ENCODE measurements around the gene SPATA32. TPM values are rescaled to one million over a fixed set of nuclear protein-coding genes. Genes with fewer than 3 reads are reported as not detected.
A peak's percentile ranks its signal among the peaks of the same experiment; 100 is the strongest.
"Not testable (repeated sequence)": the region's sequence is repeated elsewhere in the genome, so short reads cannot be mapped to it uniquely, and the experiment has no call there.

The SPATA32 gene
- total RNA-seq, 1 experiment from 2014 or later: 0.81 TPM

DNA sequence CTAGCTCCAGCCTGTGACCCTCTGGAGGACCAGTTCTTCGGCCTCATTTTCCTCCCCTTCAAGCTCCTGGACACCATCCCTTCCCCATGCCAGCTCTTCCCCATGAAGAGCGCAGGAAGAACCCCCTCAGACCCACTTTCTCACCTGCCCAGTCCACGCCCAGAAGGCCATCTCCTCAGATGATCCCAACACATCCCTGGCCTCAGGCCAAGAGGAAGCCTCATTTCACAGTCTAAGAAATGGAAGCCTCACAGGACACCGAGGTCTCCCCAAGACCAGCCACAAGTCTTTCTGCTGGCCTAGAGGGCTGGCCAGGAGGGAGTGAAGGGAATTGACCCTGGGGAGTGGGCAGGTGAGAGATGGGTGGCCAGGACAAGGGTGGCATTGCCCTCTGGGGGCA, 8.0 kb downstream of the SPATA32 start:
- H3K4me2 ChIP-seq (ENCODE audit: insufficient read depth, insufficient read length, low read length): no peak overlapping the region
- H3K9me3 Mint-ChIP-seq: no peaks in the 10 kb centered on the region
- H3K23me2 ChIP-seq (ENCODE audit: insufficient read length, low read depth, low read length, poor library complexity, severe bottlenecking): no peaks in the 10 kb centered on the region
- H4K5ac ChIP-seq (ENCODE audit: insufficient read length, low read depth, low read length): no peak overlapping the region
- H3K36me3 Mint-ChIP-seq (ENCODE audit: insufficient read depth in 1 of 3, low read depth in 3 of 3): peaks cover 8 to 15% (median 15%) of the 10 kb centered on the region in 3 experiments; a peak in 6 of 7 replicates
- H3K4ac ChIP-seq (ENCODE audit: low read depth, low read length): no peak overlapping the region
- H3K79me1 ChIP-seq (ENCODE audit: insufficient read depth, low read depth, low read length, poor library complexity, severe bottlenecking): no peaks in the 10 kb centered on the region
- TF ChIP-seq, protein P1, sequence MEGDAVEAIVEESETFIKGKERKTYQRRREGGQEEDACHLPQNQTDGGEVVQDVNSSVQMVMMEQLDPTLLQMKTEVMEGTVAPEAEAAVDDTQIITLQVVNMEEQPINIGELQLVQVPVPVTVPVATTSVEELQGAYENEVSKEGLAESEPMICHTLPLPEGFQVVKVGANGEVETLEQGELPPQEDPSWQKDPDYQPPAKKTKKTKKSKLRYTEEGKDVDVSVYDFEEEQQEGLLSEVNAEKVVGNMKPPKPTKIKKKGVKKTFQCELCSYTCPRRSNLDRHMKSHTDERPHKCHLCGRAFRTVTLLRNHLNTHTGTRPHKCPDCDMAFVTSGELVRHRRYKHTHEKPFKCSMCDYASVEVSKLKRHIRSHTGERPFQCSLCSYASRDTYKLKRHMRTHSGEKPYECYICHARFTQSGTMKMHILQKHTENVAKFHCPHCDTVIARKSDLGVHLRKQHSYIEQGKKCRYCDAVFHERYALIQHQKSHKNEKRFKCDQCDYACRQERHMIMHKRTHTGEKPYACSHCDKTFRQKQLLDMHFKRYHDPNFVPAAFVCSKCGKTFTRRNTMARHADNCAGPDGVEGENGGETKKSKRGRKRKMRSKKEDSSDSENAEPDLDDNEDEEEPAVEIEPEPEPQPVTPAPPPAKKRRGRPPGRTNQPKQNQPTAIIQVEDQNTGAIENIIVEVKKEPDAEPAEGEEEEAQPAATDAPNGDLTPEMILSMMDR (conservative IDR thresholded peaks at IDR 0.05): no peak
- no peaks in the 10 kb centered on the region for H3K79me2 ChIP-seq (ENCODE audit: insufficient read depth, low read length)
- H3K9me3 ChIP-seq (ENCODE audit: control insufficient read depth, low read depth, low read length): no peaks in the 10 kb centered on the region
- H4K8ac ChIP-seq (replicated peaks; ENCODE audit: insufficient read length, low read depth, low read length): no peak overlapping the region
- H3K4me3 Mint-ChIP-seq: no peak overlapping the region
- H3K4me1 ChIP-seq (ENCODE audit: insufficient read depth, low read length): peaks cover 4% of the 10 kb centered on the region; the same call in 1 of the 2 replicates
- H4K20me1 ChIP-seq (ENCODE audit: control insufficient read depth, insufficient read depth, insufficient read length): no peaks in the 10 kb centered on the region
- no peak overlapping the region for H3K27ac ChIP-seq (ENCODE audit: insufficient read length, low read depth, low read length)
- no peak for DNase-seq
- no peak overlapping the region for H2BK120ac ChIP-seq (ENCODE audit: low read depth, low read length, poor library complexity, severe bottlenecking)
- H2AK5ac ChIP-seq (ENCODE audit: insufficient read length, low read length): no peak overlapping the region
- H3K56ac ChIP-seq (ENCODE audit: insufficient read length, low read depth, low read length): no peak overlapping the region
- H3T11ph ChIP-seq (ENCODE audit: low read length): no peak overlapping the region
- H4K91ac ChIP-seq (ENCODE audit: insufficient read length, low read depth, low read length): no peak overlapping the region
- no peaks in the 10 kb centered on the region for H3K27me3 ChIP-seq (ENCODE audit: insufficient read depth, low read length)
- no peak overlapping the region for H3K14ac ChIP-seq (ENCODE audit: insufficient read depth, low read length)
- H2BK20ac ChIP-seq (ENCODE audit: low read depth, low read length, poor library complexity, severe bottlenecking): no peak overlapping the region
- no peak overlapping the region for H2BK12ac ChIP-seq (ENCODE audit: insufficient read length, low read depth, low read length)
- H3K23ac ChIP-seq (ENCODE audit: insufficient read length, low read depth, low read length): no peak overlapping the region
- H3K18ac ChIP-seq (ENCODE audit: insufficient read length, low read depth, low read length): no peak overlapping the region
- H2BK15ac ChIP-seq (ENCODE audit: low read depth, low read length): no peak overlapping the region
- peaks cover 13% of the 10 kb centered on the region for H3K27me3 Mint-ChIP-seq (ENCODE audit: low read depth)
- WGBS (ENCODE audit: extremely low coverage, insufficient read length, low lambda C conversion rate): no CpG with 5 or more reads among the region's 4 CpGs
- H3K9ac ChIP-seq (ENCODE audit: extremely low read depth, insufficient read length, low read length): no peak overlapping the region
- no peak overlapping the region for H2AFZ ChIP-seq (ENCODE audit: low read length)
- H3K27ac Mint-ChIP-seq: no peak overlapping the region
- peaks cover 32 to 38% of the 10 kb centered on the region in 2 experiments for H3K4me1 Mint-ChIP-seq
- H2BK5ac ChIP-seq (ENCODE audit: insufficient read length, low read length): no peak overlapping the region

DNA sequence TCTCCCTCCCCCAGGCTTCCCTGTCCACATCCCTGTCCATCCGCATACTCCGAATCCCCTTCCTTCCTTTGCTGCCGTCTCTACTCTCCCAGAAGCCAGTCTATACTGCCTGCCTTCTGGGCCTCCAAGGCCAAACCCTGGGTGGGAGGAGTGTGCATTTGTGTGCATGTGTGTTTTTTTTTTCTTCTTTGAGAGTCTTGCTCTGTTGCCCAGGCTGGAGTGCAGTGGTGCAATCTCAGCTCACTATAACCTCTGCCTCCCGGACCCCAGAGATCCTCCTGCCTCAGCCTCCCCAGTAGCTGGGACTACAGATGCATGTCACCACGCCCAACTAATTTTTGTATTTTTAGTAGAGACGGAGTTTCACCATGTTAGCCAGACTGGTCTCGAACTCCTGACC, 8.7 kb downstream of the SPATA32 start:
- not testable (repeated sequence) for H2AFZ ChIP-seq (ENCODE audit: low read length); H3K4me3 Mint-ChIP-seq; H3K79me1 ChIP-seq (ENCODE audit: insufficient read depth, low read depth, low read length, poor library complexity, severe bottlenecking); H4K8ac ChIP-seq (replicated peaks; ENCODE audit: insufficient read length, low read depth, low read length); H3K79me2 ChIP-seq (ENCODE audit: insufficient read depth, low read length); H2BK15ac ChIP-seq (ENCODE audit: low read depth, low read length); H4K91ac ChIP-seq (ENCODE audit: insufficient read length, low read depth, low read length); DNase-seq; H2BK20ac ChIP-seq (ENCODE audit: low read depth, low read length, poor library complexity, severe bottlenecking); H3K4me1 ChIP-seq (ENCODE audit: insufficient read depth, low read length); H3K9me3 Mint-ChIP-seq; H3K14ac ChIP-seq (ENCODE audit: insufficient read depth, low read length); H3K56ac ChIP-seq (ENCODE audit: insufficient read length, low read depth, low read length); H4K5ac ChIP-seq (ENCODE audit: insufficient read length, low read depth, low read length); H4K20me1 ChIP-seq (ENCODE audit: control insufficient read depth, insufficient read depth, insufficient read length); H3K9ac ChIP-seq (ENCODE audit: extremely low read depth, insufficient read length, low read length); H2AK5ac ChIP-seq (ENCODE audit: insufficient read length, low read length); H3K23ac ChIP-seq (ENCODE audit: insufficient read length, low read depth, low read length); H3K27ac ChIP-seq (ENCODE audit: insufficient read length, low read depth, low read length); H3K18ac ChIP-seq (ENCODE audit: insufficient read length, low read depth, low read length); H3K27me3 ChIP-seq (ENCODE audit: insufficient read depth, low read length); H3K4me2 ChIP-seq (ENCODE audit: insufficient read depth, insufficient read length, low read length); H2BK12ac ChIP-seq (ENCODE audit: insufficient read length, low read depth, low read length); H3K4ac ChIP-seq (ENCODE audit: low read depth, low read length); H3K23me2 ChIP-seq (ENCODE audit: insufficient read length, low read depth, low read length, poor library complexity, severe bottlenecking); H3T11ph ChIP-seq (ENCODE audit: low read length); H2BK5ac ChIP-seq (ENCODE audit: insufficient read length, low read length); H2BK120ac ChIP-seq (ENCODE audit: low read depth, low read length, poor library complexity, severe bottlenecking); H3K9me3 ChIP-seq (ENCODE audit: control insufficient read depth, low read depth, low read length)
- WGBS (ENCODE audit: extremely low coverage, insufficient read length, low lambda C conversion rate): no CpG with 5 or more reads among the region's 7 CpGs
- Mint-ChIP-seq H3K27me3 (ENCODE audit: low read depth) (peaks cover 11% of the 10 kb centered on the region), H3K4me1 (peaks cover 33 to 41% of the 10 kb centered on the region in 2 experiments), H3K27ac (peak overlapping the region in 1 of 3 experiments; percentile 91; a peak in 1 of 7 replicates), H3K36me3 (ENCODE audit: insufficient read depth in 1 of 3, low read depth in 3 of 3) (peaks cover 9 to 15% (median 15%) of the 10 kb centered on the region in 3 experiments; a peak in 6 of 7 replicates)
